ENCODE results near the gene SETD2.

DNA sequence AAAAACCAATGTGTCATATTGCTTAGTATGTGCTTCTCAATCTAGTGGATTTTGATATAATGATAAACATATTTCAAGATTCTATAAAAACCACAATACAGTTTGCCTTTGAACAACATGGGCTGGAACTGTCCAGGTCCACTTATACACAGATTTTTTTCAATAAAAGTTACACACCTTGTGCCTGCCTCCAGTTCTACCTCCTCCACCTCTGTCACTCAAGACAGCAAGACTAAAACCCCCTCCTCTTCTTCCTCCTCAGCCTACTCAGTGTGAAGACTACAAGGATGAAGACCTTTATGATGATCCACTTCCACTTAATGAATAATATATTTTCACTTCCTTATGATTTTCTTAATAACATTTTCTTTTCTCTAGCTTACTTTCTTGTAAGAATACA, 5.7 kb downstream of the SETD2 start:
- TF ChIP-seq POLR2A (IDR thresholded peaks at IDR 0.05; ENCODE audit: low read length) (no peak), GATA1 (IDR thresholded peaks at IDR 0.05; ENCODE audit: low read depth, low read length) (no peak)
